Ramos (cell line): ENCODE data around the gene ZFAND3.

ENCODE experiments used
- in situ Hi-C: fragments of 300-500 bp; cut with MboI; formaldehyde crosslinking; loops from one replicate; pipeline ENCODE4 v1.14.3; 2022; ENCODE audit warnings: low sequenced_read_pairs; ENCODE audit not compliant: unreplicated experiment

The ZFAND3 gene

DNA sequence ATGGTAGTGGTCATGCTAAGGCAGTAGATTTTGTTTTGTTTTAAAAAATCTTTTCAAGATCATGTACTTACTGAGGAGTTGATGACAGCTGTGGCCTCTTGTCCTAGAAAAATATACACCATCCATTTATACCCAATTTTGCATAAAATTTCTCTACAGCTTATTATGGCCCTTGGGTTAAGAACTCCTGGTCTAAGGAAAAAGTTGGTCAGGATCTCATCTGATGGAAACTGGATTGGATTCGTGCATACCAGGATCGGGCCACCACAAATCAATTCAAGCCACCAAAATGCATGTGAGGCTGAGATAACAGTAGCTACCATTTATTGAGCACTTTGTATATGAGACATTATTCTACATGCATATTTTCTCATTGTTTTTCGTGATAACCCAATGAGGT, 244.4 kb downstream of the ZFAND3 start:
- in situ Hi-C loops, result no loop called here

DNA sequence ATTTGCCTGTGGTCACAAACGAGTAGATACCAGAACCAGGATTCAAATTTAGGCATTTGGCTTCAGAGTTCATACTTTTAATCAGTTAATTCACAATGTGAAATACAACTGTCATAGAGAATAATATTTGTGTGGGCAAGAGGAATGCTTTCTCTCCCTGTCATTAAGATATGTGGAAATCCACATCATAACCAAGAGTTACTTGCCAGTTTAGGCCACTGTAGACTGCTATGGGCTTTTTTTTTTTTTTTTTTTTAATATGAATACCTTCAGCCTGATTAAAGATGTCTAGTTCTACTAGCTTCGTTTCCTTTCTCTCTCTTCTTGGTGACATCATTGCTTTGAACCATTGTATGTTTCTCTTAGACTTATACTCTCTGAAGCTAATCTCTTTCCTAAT, 244.9 kb downstream of the ZFAND3 start:
- in situ Hi-C loops, result no loop called here

DNA sequence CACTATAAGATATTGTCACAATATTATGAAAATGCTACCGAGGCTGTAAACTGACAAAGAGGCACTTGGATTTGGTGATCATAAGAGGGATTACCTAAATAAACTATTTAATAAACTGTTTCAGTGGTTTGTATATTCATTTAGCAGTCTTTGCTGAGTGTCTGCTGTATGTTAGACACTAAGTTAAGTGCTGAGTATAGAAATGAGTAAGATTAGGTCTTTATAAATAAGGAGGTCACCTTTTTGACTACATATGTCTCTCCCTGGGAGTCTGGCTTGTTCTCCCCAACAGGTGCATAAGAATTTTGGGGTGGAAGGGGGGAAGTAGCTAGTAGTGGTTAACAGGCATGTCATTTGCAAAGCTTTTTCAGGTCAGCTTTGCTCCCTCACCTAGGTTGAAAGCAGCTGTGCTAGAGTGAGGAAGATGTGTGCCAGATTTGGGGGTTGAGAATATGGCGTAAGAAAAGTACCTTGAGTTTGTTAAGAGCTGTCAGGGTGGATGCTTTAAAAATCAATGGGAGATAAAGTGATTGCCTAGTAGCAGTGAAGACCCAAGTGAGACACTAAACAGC, 246.3 kb downstream of the ZFAND3 start:
- in situ Hi-C loops, result no loop called here

DNA sequence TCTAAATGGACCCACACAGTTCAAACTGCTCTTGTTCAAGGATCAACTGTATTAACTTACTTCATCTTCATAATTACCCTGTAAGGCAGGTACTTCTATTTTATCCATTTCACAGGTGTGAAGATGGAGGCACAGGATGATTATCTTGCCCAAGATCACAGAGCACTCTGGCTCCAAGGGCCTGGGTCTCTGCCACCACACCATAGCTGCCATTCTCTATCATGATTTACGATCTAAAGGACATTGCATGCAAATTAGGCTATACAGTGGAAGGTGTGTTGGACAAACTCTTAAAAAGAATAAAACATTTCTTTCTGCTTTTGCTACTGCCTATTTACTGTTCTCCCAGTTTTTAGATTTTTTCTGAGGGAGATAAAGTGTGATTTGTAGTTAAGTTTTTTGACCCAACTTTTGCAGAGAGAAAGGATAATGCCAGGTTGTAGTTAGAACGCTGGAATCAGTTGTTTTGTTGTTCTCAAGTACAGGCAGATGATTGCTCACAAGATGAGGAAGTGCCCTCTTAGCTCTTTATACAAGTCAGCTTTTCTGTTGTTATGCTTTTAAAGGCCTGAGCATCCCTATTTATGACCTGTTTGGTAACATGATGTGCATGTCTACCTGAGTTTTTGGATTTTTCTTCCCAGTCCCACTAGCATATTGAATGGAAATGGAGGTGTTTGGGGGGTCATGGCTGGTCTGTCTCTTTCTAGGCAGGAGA, 247.9 kb downstream of the ZFAND3 start:
- in situ Hi-C loops, result no loop called here

DNA sequence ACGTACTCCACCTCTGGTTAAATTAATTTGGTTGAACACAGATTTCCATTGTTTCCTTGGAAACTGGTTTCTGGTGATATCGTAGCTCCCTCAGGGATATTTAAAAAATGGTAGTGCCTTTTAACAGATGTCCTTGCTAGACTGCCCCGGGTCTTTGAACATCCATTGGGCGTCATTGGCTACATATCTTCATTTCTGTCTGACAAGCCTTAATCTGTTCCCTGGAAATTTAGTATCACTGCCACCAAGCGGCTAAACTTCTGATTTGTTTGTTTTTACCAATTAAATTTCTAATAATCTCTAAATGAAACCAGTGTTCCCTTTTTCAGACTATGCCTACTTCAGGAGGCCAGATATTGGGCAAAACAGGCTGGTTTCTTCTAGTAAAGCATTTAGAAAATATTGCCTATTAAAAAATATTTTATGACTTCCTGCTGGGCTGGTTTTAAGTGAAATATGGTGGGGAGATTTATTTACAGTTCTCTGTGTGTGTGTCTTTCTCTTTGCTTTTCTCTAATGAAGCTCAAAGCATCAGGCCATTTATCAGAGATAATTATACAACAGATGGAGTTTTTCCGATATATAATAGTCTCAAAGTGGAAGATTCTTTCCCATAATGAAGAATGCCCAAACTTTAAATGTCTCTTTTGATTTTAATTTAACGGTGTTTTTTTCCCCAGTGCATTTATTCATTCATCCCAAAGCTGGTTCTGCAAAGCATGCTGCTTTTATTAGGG, 249.5 kb downstream of the ZFAND3 start:
- in situ Hi-C loops, result no loop called here

DNA sequence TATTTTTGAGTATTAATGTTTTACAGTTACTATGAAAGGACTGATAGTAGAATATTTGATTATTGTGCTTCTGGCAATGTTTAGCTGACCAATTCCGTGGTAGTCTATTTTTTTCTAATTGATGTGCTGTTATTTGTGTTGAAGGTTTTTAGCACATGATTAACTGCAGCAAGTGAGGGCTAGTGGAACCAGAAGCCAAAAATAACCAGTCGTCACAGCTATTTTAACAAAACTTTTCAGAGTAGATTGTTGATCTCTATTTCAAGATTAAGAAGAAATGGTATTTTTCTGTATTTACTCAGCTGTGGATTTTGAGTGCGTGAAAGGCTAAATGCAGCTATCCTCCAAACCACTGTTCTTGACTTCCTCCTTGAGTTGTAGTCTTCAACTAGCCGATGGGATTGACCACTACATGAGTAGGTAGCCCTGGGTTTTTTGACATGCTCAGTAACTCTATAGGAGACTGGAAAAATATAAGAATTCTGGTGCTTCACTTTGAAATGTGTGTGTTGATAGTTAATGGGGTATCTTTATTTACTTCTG, 258.0 kb downstream of the ZFAND3 start:
- in situ Hi-C loops, result no loop called here

DNA sequence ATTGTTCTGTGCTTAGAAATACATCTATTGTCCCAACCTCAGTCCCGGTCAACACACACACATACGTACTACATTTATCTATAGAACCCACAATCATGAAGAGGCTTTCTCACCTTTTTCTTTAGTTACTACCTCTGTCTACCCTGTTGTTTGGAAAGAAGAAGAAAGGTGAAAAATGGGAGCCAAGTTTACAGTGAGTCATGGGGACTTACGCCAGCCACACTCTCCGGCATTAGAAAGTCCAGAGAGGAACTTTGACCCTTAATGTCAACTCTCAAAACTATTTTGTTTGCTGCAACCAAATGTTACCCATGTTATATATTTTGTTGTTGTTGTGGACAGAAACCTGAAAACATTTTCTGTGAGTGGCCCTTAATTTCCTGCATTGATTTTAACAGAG, 259.1 kb downstream of the ZFAND3 start:
- in situ Hi-C loops, result no loop called here

DNA sequence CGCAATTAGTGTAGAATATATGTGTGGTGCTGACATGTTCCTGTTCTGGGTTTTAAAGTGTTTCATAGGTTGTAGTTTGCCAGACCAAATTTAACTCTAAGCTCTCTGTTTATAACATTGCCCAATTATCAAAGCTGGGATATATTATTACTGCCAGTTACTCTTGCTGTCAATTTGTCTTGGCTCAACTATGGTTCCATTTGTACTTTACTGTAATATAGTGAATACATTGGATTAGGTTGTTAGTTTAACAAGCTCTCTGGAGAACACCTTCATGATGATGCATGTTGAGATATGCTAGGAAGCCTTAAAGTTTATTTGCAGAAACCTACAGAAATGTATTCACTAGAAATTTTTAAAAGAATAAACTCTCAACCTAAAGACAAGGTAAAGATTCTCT, 259.6 kb downstream of the ZFAND3 start:
- in situ Hi-C loops, result no loop called here

DNA sequence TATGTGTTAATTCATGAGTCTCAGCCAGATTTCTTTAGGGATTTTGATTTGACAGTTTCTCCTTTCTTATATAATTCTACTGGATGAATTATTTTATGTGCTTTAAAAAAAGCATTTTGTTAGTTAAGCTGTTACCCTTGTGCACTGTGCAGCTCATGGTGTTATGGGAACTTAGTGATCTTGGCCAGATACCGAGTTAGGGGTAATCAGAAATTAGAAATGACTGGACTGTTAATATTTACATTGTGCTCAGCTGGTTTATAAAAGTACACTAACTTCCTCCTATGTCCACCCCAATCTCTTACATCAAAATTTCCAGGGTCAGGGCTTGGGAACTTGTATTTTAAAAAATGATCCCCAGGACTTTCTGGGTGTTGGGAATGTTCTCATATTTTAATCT, 260.0 kb downstream of the ZFAND3 start:
- in situ Hi-C loops, result no loop called here

DNA sequence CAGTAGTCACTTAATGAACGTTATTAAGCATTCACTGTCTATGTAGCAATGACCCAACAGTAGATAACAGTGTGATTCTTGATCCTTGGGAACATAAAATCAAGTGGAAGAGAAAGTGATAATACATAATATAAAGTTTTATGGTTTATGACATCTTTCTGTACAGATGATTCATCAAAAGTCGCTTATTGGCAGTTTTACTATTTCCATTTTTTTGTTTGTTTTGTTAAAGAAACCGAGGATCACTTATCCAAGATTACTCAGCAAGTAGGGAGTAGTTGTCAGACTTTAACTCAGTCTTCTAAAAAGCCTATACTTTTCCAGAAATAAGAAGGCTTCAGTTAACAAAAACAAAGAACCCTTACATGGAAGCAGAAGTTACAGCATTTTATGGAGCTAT, 260.8 kb downstream of the ZFAND3 start:
- in situ Hi-C loops, result no loop called here

DNA sequence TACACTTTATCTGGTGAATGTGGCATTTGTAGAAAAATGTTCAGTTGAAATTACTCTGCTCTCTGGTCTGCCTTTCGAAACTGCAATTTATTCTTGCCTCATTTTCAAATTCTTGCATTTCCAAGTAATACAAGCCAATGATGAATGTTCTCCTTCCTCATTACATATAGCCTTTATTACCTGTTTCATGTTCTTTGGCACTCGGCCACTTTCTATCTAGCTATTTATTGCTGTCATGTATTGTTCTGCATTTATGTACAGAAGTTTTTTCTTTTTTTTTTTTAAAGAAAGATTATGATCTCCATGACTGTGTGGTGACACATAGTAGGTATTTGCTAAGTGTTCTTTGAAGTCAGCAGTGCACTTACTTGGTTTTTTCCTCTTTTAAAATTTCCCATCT, 261.4 kb downstream of the ZFAND3 start:
- in situ Hi-C loops, result no loop called here

DNA sequence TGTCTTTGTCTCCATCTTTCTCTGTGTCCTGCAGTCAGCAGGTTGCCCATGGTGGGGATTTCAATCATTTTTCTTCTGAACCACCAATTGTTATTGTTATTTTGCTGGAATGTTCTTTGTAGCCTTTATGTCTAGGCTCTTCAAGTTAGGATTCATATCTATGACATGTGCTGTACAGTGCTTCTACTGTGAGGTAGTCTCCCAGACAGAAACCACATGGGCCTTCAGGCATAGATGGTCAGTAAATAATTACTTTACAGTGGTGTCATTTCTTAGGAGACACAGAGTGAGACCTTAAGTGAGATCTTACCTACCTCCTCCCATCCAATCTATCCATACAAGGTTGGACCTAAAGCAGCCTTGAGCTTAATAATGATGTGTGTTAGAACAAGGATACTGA, 265.5 kb downstream of the ZFAND3 start:
- in situ Hi-C loops, result no loop called here

DNA sequence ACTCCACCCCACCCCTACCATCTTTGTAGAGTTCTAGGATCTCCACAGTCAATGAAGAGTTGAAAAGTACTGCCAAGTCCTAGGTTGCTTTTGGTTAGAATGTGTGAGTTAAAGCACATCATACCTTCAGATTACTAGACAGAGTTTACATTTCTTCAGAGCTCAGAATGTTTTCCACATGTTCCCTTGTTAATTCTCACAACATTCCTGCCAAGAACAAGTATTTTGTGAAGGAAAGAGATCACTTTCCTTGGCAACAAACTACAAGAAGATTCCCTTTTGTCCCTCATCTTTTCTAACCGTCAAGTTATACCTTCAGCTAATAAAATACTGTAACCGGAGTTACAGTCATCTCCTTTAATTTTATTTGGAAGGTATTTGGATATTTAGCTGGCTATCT, 266.8 kb downstream of the ZFAND3 start:
- in situ Hi-C loops, result no loop called here

DNA sequence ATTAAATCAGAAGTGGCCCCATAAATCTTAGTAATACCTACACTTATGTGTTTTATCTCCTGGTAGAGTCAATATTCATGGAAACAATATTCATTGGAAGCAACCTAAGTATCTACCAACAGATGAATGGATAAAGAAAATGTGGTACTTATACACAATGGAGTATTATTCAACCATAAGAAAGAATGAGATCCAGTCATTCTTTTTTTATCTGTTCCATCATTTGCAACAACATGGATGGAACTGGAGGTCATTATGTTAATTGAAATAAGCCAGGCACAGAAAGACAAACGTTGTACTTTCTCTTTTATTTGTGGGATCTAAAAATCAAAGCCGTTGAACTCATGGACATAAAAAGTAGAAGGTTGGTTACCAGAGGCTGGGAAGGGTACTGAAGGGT, 268.5 kb downstream of the ZFAND3 start:
- in situ Hi-C loops, result no loop called here

DNA sequence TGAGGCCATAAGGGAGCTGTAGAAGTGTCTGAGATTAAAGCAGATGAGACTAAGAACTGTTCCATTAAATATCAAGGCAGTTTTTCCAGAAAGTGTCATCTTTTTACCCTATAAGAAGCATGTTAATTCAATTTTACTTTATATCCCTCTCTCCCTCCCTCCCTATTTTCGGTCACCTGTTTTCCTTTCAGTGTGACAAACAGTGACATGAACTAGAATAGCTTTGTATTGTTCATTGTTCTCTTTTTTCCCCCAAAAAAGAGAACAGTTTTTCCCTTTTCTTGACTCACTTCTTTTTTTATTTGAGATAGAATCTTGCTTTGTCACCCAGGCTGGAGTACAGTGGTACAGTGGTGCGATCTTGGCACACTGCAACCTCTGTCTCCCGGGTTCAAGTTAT, 269.3 kb downstream of the ZFAND3 start:
- in situ Hi-C loops, result no loop called here

DNA sequence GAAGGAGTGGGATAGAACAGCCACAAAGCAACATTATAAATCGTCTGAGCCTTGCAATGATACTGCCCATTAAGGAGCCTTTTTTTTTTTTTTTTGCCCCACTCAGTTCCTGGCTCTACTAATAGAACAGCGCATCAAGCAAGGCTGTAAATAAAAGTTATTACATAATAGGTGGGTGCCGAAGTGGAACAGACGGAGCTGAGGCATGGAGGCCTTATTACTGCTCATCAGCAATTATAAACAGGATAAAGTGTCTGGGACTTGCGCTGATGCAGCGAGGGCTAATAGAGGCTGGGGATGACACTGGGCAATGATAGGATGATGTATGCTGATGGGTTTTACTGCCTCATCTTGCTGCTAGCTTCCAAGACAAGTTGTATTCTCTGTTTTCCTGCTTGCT, 272.1 kb downstream of the ZFAND3 start:
- in situ Hi-C loops, result no loop called here

DNA sequence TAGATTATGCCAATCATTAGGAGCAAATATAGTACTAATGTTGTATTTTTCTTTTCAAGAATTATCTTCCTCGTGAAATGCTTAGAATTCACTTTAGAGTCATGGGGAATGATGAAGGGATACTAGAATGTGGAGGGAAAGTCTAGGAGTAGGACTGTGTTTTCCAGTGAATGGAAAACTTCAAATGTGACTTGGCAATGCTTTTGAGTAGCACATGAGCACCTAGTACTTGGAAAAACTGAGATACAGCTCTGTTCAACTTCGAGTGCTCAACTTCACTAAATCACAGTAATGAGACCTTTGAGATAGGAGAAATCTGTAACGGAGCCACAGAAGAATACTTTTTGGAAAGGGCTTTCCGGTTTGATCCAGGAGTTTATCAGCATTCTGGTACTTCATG, 272.9 kb downstream of the ZFAND3 start:
- in situ Hi-C loops, result no loop called here

DNA sequence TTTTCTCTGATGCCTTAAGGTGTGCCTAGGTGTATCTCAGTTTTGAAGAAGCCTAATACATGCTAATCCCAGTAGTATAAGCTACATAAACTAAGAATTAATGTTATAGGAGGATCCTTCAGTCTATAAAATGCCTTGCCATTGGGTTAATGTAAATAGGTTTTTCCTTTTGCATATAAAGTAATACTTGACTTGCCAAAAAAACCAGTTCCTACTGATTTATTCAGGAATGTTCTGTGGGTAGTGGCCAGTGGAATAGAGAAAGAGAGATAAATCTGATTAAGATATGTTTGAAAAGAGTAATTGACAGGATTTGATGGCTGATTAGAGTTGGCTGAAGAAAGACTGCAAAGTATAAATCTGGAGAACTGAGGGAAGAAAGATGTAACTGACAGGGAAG, 273.4 kb downstream of the ZFAND3 start:
- in situ Hi-C loops, result no loop called here

DNA sequence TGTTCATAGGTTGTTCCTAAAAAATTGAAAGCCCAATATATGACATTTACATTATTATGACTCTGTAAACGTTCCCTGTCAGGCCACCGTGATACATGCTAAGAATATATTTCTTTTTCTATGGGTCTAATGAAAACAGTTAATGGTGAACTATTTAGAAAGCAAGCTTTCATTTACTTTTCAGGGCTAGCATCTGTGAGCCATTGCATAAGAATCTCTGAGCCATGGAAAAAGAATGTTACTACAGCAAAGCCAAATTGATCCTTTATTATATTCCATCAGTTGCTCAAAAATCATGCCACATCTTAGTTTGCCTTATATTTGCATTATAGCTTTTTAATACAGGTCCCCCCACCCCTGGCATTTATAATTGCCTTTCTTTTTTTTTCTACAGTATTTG, 275.5 kb downstream of the ZFAND3 start:
- in situ Hi-C loops, result no loop called here

DNA sequence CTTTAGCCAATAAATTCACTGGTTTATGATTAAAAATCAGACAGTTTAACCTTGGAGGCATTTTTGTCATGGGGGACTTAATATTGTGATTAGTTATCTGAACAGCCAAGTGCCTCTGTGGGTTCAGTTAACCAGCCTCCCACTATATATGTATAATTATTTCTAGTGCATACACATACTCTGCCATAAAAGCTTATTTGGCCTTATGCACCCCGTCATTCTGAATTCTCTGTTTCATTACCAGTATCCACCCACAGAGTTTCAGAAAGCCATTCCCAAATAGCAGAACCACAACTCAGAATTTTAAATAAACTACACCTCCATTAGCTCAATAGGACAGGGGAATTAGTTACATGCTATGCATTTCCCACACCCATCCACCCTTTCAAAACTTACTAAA, 279.7 kb downstream of the ZFAND3 start:
- in situ Hi-C loops, result no loop called here

DNA sequence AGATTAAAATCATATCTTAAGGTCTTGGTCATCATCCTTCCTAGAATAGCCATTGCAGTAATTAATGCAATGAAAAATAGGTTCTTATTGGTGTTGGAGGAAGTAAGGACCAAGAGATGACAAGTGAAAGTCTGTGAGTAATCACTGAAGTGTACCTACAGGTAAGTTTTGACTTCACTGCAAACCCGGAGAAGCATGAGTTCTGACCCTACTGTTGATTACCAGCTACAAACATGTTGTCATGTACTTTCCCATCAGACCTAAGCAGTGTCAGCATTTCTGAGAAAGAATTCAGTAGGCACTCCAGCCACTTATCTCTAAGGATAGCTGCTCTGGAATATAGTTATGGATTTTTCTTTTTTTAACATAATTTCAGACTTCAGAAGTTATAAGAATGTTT, 280.9 kb downstream of the ZFAND3 start:
- in situ Hi-C loops, result no loop called here
